Hepatocyte (in vitro differentiated cells): Measurements from ENCODE around the gene PFKL. TPM values are rescaled to one million over a fixed set of nuclear protein-coding genes. Genes with fewer than 3 reads are reported as not detected.

Source experiments
- DNase-seq: peaks from one replicate; pipeline ENCODE4 v3.0.0-alpha.2; 2016; ENCODE audit warnings: low spot score
- H2AFZ ChIP-seq: fragments of 200-600 bp; sonication (generic); 2 replicates; pipeline ENCODE4 v1.6.0; 2016; ENCODE audit warnings: antibody characterized with exemption, mild to moderate bottlenecking
- H3K27ac ChIP-seq: fragments of 200-600 bp; sonication (generic); 2 replicates; pipeline ENCODE4 v1.5.1; 2016; ENCODE audit warnings: mild to moderate bottlenecking
- H3K27me3 ChIP-seq: fragments of 200-600 bp; sonication (generic); 2 replicates; pipeline ENCODE4 v1.6.1; 2016
- H3K36me3 ChIP-seq: fragments of 200-600 bp; sonication (generic); replicated peaks from 2 replicates; pipeline ENCODE4 v1.5.1; 2016; ENCODE audit warnings: low read depth; ENCODE audit not compliant: insufficient read depth
- H3K4me1 ChIP-seq: fragments of 200-600 bp; sonication (generic); 2 replicates; pipeline ENCODE4 v1.5.1; 2016; ENCODE audit warnings: mild to moderate bottlenecking, moderate library complexity; ENCODE audit not compliant: insufficient read depth
- H3K4me2 ChIP-seq: fragments of 200-600 bp; sonication (generic); 2 replicates; pipeline ENCODE4 v1.6.0; 2016
- H3K4me3 ChIP-seq: fragments of 200-600 bp; sonication (generic); 2 replicates; pipeline ENCODE4 v1.5.1; 2016; ENCODE audit warnings: mild to moderate bottlenecking
- H3K79me2 ChIP-seq: fragments of 200-600 bp; sonication (generic); 2 replicates; pipeline ENCODE4 v1.6.0; 2017; ENCODE audit warnings: mild to moderate bottlenecking
- H3K9me2 ChIP-seq: fragments of 200-600 bp; sonication (generic); replicated peaks from 2 replicates; pipeline ENCODE4 v1.6.0; 2017; ENCODE audit warnings: mild to moderate bottlenecking; ENCODE audit not compliant: insufficient read depth
- H3K9me3 ChIP-seq: fragments of 200-600 bp; sonication (generic); 2 replicates; pipeline ENCODE4 v1.5.1; 2016; ENCODE audit warnings: low read depth, mild to moderate bottlenecking
- H4K20me1 ChIP-seq: fragments of 200-600 bp; sonication (generic); 2 replicates; pipeline ENCODE4 v1.6.0; 2016; ENCODE audit warnings: mild to moderate bottlenecking; ENCODE audit not compliant: insufficient read depth, poor library complexity, severe bottlenecking
- EZH2 ChIP-seq: fragments of 200-600 bp; sonication (generic); IDR thresholded peaks from 2 replicates; pipeline ENCODE4 v1.6.1; 2016; ENCODE audit warnings: antibody characterized with exemption, mild to moderate bottlenecking, borderline replicate concordance
- EZH2phosphoT487 ChIP-seq: fragments of 200-600 bp; sonication (generic); IDR thresholded peaks from one replicate; pipeline ENCODE4 v1.6.1; 2018; ENCODE audit warnings: antibody characterized with exemption, mild to moderate bottlenecking, low read depth, moderate library complexity; ENCODE audit not compliant: unreplicated experiment, severe bottlenecking
- WGBS: methylation state at CpG from one replicate; pipeline ENCODE4 v1.1.6; 2016; ENCODE audit warnings: low lambda C conversion rate; ENCODE audit errors: missing lambda C conversion rate; 5-methylcytosine and 5-hydroxymethylcytosine counted together
- polyA plus RNA-seq: library from polyadenylated mRNA; unstranded; fragments of >200 nt; fragmentation: Nextera tagmentation; extraction: Ambion mirVana; gene quantifications from 2 replicates; pipeline ENCODE4 v1.2.1, GENCODE V29; 2016
- total RNA-seq: library from RNA; depleted of rRNA; stranded (reverse); fragments of >200 nt; gene quantifications from 2 replicates; pipeline ENCODE4 v1.2.3, GENCODE V29; 2014
- TF ChIP-seq, protein P1 (sequence below): fragments of 200-600 bp; sonication (generic); IDR thresholded peaks from 2 replicates; pipeline ENCODE4 v1.5.1; 2016; ENCODE audit warnings: antibody characterized with exemption, mild to moderate bottlenecking; ENCODE audit not compliant: poor library complexity

Gene PFKL
- total and polyA plus RNA-seq, 2 experiments from 2014 or later, result 140 to 205 TPM

DNA sequence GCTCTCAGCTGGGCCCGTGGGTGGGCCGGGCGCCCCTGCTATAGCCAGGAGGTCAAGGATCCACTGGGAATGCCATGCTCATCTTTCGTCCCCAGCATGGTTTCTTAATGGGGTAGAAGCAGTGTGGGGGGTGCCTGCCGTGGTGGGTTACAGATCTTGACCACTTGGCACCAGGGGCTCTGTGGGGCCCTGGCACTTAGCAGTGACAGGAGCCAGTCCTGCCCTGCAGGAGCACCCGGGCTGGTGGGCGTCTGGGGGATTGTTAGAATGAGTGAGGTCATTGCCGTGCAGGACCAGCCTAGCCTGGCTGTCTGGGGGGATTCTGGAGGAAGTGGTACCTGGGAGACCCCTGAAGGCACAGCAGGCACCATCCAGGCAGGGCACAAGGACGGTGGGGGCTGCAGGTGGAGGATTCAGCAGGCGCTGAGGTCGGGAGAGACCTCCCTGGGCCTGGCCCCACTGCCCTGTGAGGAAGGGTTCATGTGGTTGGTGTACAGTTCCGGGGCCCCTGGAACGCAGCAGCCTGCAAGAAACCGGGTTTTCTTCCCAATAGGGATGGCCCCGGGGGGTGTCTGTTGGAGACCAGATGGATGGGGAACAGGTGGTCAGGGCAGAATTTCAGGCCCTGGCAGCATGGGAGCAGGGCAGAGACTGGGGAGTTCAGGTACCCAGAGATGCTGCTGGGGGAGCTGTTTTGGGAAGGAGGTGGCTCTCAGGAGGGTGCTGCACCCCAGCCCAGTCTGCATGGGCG lies 9.4 kb upstream of the PFKL start:
- no peaks in the 10 kb centered on the region for H3K79me2 ChIP-seq
- H4K20me1 ChIP-seq, result no peaks in the 10 kb centered on the region
- DNase-seq, result no peak
- WGBS, result 85% methylated on average over 16 of the region's 16 CpGs
- H3K4me1 ChIP-seq, result no peaks in the 10 kb centered on the region
- no peaks in the 10 kb centered on the region for H3K36me3 ChIP-seq
- no peak overlapping the region for H3K4me2 ChIP-seq
- H3K27ac ChIP-seq, result no peak overlapping the region
- no peak overlapping the region for H3K4me3 ChIP-seq
- no peaks in the 10 kb centered on the region for H3K9me3 ChIP-seq
- H3K9me2 ChIP-seq, result no peaks in the 10 kb centered on the region
- TF ChIP-seq EZH2 (no peak), EZH2phosphoT487 (no peak)
- TF ChIP-seq, protein P1, sequence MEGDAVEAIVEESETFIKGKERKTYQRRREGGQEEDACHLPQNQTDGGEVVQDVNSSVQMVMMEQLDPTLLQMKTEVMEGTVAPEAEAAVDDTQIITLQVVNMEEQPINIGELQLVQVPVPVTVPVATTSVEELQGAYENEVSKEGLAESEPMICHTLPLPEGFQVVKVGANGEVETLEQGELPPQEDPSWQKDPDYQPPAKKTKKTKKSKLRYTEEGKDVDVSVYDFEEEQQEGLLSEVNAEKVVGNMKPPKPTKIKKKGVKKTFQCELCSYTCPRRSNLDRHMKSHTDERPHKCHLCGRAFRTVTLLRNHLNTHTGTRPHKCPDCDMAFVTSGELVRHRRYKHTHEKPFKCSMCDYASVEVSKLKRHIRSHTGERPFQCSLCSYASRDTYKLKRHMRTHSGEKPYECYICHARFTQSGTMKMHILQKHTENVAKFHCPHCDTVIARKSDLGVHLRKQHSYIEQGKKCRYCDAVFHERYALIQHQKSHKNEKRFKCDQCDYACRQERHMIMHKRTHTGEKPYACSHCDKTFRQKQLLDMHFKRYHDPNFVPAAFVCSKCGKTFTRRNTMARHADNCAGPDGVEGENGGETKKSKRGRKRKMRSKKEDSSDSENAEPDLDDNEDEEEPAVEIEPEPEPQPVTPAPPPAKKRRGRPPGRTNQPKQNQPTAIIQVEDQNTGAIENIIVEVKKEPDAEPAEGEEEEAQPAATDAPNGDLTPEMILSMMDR, result no peak
- H3K27me3 ChIP-seq, result no peaks in the 10 kb centered on the region
- no peak overlapping the region for H2AFZ ChIP-seq

DNA sequence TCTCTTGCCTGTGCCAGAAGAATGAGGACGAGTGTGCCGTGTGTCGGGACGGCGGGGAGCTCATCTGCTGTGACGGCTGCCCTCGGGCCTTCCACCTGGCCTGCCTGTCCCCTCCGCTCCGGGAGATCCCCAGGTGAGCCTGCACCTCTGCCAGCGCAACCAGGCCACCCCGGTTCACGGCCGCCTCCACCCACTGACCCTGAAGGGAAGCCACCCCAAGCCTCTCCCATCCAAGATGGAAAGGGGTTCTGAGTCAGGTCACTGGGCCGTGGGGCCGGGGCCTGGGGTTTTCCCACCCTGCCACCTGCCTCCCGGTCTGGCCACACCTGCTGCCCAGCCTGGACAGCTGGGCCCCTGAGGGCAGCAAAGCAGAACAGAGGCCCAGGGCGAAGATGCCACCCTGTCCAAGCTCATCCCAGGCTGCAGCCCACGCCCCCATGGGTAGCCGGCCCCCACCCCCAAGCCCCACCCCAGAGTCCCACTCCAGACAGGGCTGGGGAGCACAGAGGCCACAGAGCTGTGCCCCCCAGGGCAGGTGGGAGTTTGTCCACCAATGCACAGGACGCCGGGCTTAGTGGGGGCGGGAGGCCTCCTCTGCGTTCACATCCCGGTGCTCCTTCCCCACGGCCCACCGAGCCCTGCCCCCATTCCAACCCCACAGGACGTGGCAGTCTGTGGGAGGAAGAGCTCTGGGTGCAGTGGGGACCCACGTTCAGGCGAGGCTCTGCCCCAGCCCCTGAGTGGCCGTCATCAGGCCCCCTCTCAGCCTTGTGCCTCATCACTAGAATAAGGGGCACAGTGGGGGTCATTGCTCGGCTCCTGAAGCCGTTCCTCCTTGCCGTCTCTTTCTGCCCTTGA lies 8.5 kb upstream of the PFKL start:
- H3K4me3 ChIP-seq, result no peak overlapping the region
- no peaks in the 10 kb centered on the region for H3K9me2 ChIP-seq
- no peaks in the 10 kb centered on the region for H4K20me1 ChIP-seq
- no peaks in the 10 kb centered on the region for H3K36me3 ChIP-seq
- H2AFZ ChIP-seq, result no peak overlapping the region
- no peaks in the 10 kb centered on the region for H3K4me1 ChIP-seq
- H3K79me2 ChIP-seq, result no peaks in the 10 kb centered on the region
- TF ChIP-seq EZH2 (no peak), EZH2phosphoT487 (no peak)
- TF ChIP-seq, protein P1, result no peak
- no peak for DNase-seq
- H3K9me3 ChIP-seq, result no peaks in the 10 kb centered on the region
- no peaks in the 10 kb centered on the region for H3K27me3 ChIP-seq
- 89% methylated on average over 24 of the region's 33 CpGs for WGBS
- no peak overlapping the region for H3K4me2 ChIP-seq
- H3K27ac ChIP-seq, result no peak overlapping the region

DNA sequence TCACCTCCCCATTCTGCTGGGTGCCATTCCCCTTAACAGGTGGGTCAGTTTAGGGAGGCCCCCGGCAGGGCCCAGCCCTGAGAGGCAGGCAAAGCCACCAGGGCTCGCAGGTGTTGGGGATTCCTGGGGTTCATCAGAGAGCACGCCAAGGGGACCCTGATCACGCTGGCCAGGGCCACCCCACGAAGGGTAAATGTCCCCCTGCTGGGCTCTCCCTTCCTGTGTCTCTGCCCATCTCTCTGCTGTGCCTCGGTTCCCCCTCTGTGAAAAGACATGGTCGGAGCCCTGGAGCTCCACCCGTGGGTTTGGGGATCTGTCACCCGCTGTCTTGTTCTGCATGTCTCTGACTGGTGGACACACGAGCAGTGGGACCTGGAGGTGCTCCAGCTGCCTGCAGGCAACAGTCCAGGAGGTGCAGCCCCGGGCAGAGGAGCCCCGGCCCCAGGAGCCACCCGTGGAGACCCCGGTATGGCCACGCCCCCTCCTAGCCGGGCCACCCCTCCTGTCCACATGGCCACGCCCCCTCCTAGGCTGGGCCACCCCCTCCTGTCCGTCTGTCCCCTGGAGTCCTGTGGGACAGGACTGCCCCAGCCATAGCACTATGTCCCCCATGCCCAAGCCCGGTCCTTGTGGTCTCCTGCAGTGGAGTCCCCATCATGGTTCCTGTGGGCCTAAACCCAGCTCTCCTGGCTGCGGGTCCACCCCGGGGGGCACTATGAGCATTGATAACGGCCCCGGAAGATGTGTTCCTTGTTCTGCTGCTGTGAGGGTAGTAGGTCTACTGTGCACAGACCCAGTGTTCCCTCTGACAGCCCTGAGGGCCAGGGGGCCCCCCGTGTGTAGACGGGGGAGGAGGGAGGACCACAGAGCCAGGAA lies 7.7 kb upstream of the PFKL start:
- Histone ChIP-seq H3K4me1 (no peaks in the 10 kb centered on the region), H3K27me3 (no peaks in the 10 kb centered on the region), H3K36me3 (no peaks in the 10 kb centered on the region), H3K27ac (no peak overlapping the region), H4K20me1 (no peaks in the 10 kb centered on the region), H3K4me2 (no peak overlapping the region), H3K79me2 (no peaks in the 10 kb centered on the region), H3K9me3 (no peaks in the 10 kb centered on the region), H3K4me3 (no peak overlapping the region), H3K9me2 (no peaks in the 10 kb centered on the region), H2AFZ (no peak overlapping the region)
- WGBS, result 84% methylated on average over 20 of the region's 25 CpGs
- DNase-seq, result no peak
- TF ChIP-seq, protein P1, result no peak
- no peak for TF ChIP-seq EZH2phosphoT487
- TF ChIP-seq EZH2, result no peak
